Head of caudate nucleus (tissue), 42 donors: Measurements from ENCODE around the gene ZNF467.

Source experiments
- DNase-seq, 42 donors: peaks; one replicate each; pipeline versions ENCODE4 v3.0.0 to v3.0.0-alpha.2; 2020 to 2021; ENCODE audit warnings: mixed read lengths in 7 of 42
- intact Hi-C: fragments of 100-400 bp; cut with DNase I; formaldehyde crosslinking; loops from one replicate; pipeline ENCODE4 v1.15.0; 2022

ZNF467 gene

GRCh38 chr7:149773446-149774236 is at the start of gene ZNF467:
Gene ZNF467, minus strand, starts transcription at chr7:149773588. Its CDS starts 2,556 bp downstream, at chr7:149771032.
- peak; percentile 34 to 92 (median 70) for DNase-seq
- intact Hi-C loops = no loop called here

GRCh38 chr7:149822353-149822943 is 49.1 kb upstream of the ZNF467 start:
- no peak for DNase-seq

GRCh38 chr7:149821191-149822148 is 48.1 kb upstream of the ZNF467 start:
- intact Hi-C loops = no loop called here

More at GRCh38 chr7:149822353-149822943, 49.1 kb upstream of the ZNF467 start:
- intact Hi-C loops = no loop called here

GRCh38 chr7:149820622-149821190 is 47.3 kb upstream of the ZNF467 start:
- DNase-seq = peak in 1 of 42 donors; percentile 44
- intact Hi-C loops = no loop called here

More at GRCh38 chr7:149821191-149822148, 48.1 kb upstream of the ZNF467 start:
- DNase-seq = no peak

GRCh38 chr7:149819961-149820340 is 46.6 kb upstream of the ZNF467 start:
- DNase-seq = no peak
- intact Hi-C loops = no loop called here

- DNase-seq = no peak
- intact Hi-C loops = no loop called here
Observed at GRCh38 chr7:149819141-149819960, 46.0 kb upstream of the ZNF467 start.

GRCh38 chr7:149818536-149818840 is 45.1 kb upstream of the ZNF467 start:
- intact Hi-C loops = no loop called here
- DNase-seq = no peak

- no peak for DNase-seq
- intact Hi-C loops = no loop called here
Observed at GRCh38 chr7:149817836-149818535, 44.6 kb upstream of the ZNF467 start.

GRCh38 chr7:149817301-149817771 is 43.9 kb upstream of the ZNF467 start:
- DNase-seq = no peak

GRCh38 chr7:149816794-149817193 is 43.4 kb upstream of the ZNF467 start:
- intact Hi-C loops = no loop called here

More at GRCh38 chr7:149817301-149817771, 43.9 kb upstream of the ZNF467 start:
- intact Hi-C loops = no loop called here

GRCh38 chr7:149816267-149816751 is 42.9 kb upstream of the ZNF467 start:
- no peak for DNase-seq
- intact Hi-C loops = no loop called here

More at GRCh38 chr7:149816794-149817193, 43.4 kb upstream of the ZNF467 start:
- DNase-seq = no peak

GRCh38 chr7:149815661-149816266 is 42.4 kb upstream of the ZNF467 start:
- no peak for DNase-seq
- intact Hi-C loops = no loop called here

- DNase-seq = no peak
Observed at GRCh38 chr7:149815121-149815520, 41.7 kb upstream of the ZNF467 start.

GRCh38 chr7:149814494-149814893 is 41.1 kb upstream of the ZNF467 start:
- DNase-seq = no peak
- intact Hi-C loops = no loop called here

More at GRCh38 chr7:149815121-149815520, 41.7 kb upstream of the ZNF467 start:
- intact Hi-C loops = no loop called here

GRCh38 chr7:149813254-149814035 is 40.1 kb upstream of the ZNF467 start:
- DNase-seq = no peak
- intact Hi-C loops = no loop called here

- intact Hi-C loops = no loop called here
- DNase-seq = no peak
Observed at GRCh38 chr7:149811831-149812490, 38.6 kb upstream of the ZNF467 start.
